Esophagus muscularis mucosa (tissue), 4 donors: ENCODE data around the gene SH3PXD2B.

Source experiments
- CTCF ChIP-seq, 3 experiments: fragments of 200-600 bp in 2 of 3; fragments of 450-650 bp in 1 of 3; sonication (generic) in 2 of 3; IDR thresholded peaks; one replicate each; pipeline ENCODE4 v1.5.1; 2017 to 2019; ENCODE audit warnings: antibody characterized with exemption in 3 of 3, mild to moderate bottlenecking in 2 of 3, moderate library complexity in 1 of 3
- EP300 ChIP-seq: sonication (generic); formaldehyde crosslinking; IDR thresholded peaks from one replicate; pipeline ENCODE4 v1.6.1; 2017; ENCODE audit warnings: antibody characterized with exemption
- POLR2A ChIP-seq: fragments of 450-650 bp; IDR thresholded peaks from one replicate; pipeline ENCODE4 v1.6.1; 2017; ENCODE audit warnings: antibody characterized with exemption, moderate library complexity, mild to moderate bottlenecking, low read depth
- POLR2AphosphoS5 ChIP-seq, 2 donors: sonication (generic); formaldehyde crosslinking; IDR thresholded peaks; one replicate each; pipeline ENCODE4 v1.6.1; 2017; ENCODE audit warnings: antibody characterized with exemption in 2 of 2

GRCh38 chr5:172451771-172452197 lies 2.5 kb downstream of the SH3PXD2B start:
- TF ChIP-seq CTCF (IDR thresholded peaks at IDR 0.05): no peak
- TF ChIP-seq POLR2AphosphoS5 (IDR thresholded peaks at IDR 0.05): peak; percentile 31 to 47
- TF ChIP-seq POLR2A: no peak
- TF ChIP-seq EP300: no peak
